HG02678 (cell line): ENCODE measurements around the gene FASTKD1.
"Not testable (repeated sequence)": the region's sequence is repeated elsewhere in the genome, so short reads cannot be mapped to it uniquely, and the experiment has no call there.

ENCODE experiments used
- ATAC-seq: cut with Tn5 transposase; IDR thresholded peaks from one replicate; pipeline ENCODE4 v1.9.1; 2021; ENCODE audit warnings: mild to moderate bottlenecking, moderate library complexity; ENCODE audit not compliant: unreplicated experiment

The FASTKD1 gene

DNA sequence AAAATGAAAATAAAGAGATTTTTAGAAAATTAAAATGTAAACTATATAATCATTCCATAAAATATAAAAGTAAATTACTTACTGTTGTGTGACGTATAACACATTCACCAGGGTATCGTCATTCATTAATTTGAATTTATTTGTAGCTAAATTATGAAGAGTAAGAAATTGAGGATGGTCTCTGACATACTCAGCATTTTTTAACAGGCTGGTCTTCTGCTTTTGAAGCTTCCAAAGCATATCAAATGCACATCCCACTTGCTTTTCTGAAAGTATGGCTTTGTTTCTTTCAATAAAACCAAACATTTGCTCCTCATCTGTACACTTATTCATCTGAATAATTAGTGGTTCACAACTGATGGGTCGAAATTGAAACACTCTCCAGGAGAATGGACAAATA, 2.1 kb downstream of the FASTKD1 start:
- no peak for ATAC-seq

- not testable (repeated sequence) for ATAC-seq
Measured at GRCh38 chr2:169570752-169571151, 2.9 kb downstream of the FASTKD1 start.

- no peak for ATAC-seq
Measured at GRCh38 chr2:169569948-169570347, 3.7 kb downstream of the FASTKD1 start.

GRCh38 chr2:169565686-169566085, 8.0 kb downstream of the FASTKD1 start:
- ATAC-seq, result no peak

- ATAC-seq, result no peak
Measured at GRCh38 chr2:169562519-169562918, 11.1 kb downstream of the FASTKD1 start.

DNA sequence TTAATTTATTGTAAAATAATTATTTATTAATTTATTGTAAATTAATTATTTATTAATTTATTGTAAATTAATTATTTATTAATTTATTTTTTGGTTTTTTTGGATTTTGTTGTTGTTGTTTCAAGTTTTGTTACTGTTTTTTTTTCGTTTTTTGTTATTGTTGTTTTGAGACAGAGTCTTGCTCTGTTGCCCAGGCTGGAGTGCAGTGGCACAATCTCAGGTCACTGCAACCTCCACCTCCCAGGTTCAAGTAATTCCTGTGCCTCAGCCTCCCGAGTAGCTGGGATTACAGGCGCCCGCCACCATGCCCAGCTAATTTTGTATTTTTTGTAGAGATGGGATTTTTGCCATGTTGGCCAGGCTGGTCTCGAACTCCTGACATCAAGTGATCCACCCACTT, 11.6 kb downstream of the FASTKD1 start:
- not testable (repeated sequence) for ATAC-seq

GRCh38 chr2:169561364-169561763, 12.3 kb downstream of the FASTKD1 start:
- ATAC-seq, result no peak

DNA sequence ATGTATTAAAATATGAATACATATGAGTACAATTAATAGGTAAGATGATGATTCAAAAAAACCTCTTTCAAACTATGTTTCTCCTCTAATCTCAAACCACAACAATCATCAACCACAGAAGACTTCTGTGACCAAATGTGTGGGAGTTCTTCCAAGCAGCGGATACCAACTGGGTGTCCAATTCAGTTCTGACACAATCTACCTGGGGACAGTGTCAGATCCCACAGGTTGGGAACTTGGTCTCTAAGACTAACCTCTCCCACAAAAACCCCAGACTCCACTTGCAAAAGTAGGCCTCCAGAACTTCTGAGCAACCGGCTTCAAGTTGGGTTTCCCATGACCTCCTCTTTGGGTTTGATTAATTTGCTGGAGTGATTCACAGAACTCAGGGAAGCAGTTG, 26.9 kb downstream of the FASTKD1 start:
- ATAC-seq, result no peak

DNA sequence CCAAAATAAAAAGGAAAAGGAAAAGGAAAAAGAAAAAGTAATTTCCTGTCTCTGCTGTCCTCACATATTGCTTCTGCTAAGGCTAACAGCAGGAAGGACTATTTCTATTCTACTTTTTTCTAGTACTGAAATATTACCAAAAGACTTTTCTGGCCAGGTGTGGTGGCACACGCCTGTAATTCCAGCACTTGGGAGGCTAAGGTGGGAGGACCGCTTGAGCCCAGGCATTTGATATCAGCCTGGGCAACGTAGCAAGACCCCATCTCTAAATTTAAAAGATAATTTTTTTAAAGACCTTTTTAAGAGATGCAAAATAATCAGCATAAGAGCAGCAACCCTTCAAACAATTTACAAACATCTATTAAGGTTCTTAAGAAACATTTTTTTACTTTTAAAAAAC, 31.2 kb downstream of the FASTKD1 start:
- ATAC-seq, result no peak

- no peak for ATAC-seq
Measured at GRCh38 chr2:169540146-169540545, 33.5 kb downstream of the FASTKD1 start.

DNA sequence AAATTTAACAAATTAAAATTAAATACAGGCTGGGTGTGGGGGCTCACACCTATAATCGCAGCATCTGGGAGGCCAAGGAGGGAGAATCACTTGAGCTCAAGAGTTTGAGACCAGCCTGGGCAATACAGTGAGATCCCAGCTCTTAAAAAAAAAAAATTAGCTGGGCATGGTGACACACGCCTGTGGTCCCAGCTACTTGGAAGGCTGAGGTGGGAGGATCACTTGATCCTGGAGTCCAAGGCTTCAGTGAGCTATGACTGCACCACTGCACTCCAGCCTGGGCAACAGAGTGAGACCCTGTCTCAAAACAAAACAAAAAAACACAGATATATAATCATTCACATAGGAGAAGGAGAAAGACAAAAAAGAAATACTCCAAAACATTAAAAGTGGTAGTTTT, 34.2 kb downstream of the FASTKD1 start:
- ATAC-seq, result not testable (repeated sequence)

DNA sequence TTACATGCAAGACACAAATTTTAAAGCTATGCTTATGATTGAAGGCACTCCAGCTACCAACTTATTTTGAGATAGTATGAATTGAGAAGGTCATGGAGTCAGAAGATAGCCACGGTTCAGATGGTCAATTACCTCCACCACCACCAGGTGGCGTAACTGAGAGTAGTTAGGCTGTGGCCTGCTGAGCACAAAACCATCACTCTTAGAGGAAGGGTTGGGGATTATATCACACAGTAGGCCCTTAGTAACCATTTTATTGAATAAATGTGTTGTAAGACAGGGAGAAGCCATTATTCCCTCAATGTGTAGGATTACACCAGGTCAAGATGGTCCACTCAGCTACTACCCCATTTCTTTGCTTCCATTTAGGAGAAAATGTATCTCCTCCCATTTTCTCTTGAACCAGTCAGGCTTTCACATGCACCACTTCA, 45.4 kb downstream of the FASTKD1 start:
- ATAC-seq, result peak; percentile 95

- ATAC-seq, result no peak
Measured at GRCh38 chr2:169526451-169526850, 47.2 kb downstream of the FASTKD1 start.

DNA sequence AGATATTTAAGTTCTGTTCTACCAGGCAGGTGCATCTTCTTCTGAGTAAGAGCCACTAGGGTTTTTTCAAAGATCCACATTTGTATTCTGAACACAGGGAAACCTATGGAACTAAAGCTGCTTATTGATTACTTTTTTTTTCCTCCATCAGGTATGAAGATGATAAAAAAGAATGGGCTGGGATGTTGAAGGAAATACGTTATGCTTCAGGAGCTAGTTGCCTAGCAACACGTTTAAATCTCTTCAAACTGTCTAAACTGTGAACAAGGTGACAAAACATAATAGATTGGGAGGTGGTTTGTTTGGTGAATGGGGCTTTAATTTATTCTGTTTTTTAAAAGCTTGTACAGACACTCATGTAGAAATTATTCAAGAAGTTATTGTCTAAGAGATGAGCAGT, 48.2 kb downstream of the FASTKD1 start:
- no peak for ATAC-seq

DNA sequence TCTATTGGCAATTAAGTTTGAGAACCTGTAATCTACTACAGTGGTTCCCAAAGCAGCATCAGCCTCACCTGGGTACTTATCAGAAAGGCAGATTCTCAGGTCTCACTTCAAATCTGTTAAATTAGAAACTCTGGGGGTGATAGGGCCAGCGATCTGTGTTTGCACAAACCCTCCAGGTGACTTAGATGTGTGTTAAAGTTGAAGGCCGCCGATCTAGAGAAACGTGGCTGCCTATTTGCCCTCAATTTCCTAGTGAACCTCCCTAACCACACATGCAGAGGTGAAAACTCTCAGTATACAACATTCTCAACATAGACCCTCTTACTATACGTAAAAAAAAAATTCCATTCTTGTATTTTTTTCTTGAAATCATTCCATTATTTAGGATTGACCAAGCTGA, 50.0 kb downstream of the FASTKD1 start:
- ATAC-seq, result no peak

GRCh38 chr2:169520896-169521295, 52.8 kb downstream of the FASTKD1 start:
- no peak for ATAC-seq

DNA sequence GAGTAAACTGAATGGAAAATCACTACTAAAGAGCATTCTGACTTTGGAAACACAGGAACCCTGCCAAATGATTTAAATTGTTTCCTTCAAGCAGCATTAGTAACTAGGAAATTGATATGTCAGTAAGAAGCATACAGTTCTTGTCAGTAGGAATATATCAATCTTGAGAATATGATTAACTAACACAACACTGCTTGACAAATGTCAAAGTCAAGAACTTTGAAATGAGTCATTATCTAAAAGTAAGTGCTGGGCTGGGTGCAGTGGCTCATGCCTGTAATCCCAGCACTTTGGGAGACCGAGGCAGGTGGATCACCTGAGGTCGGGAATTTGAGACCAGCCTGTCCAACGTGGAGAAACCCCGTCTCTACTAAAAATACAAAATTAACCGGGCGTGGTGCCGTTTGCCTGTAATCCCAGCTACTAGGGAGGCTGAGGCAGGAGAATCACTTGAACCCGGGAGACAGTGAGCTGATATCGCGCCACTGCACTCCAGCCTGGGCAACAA, 57.1 kb downstream of the FASTKD1 start:
- not testable (repeated sequence) for ATAC-seq

DNA sequence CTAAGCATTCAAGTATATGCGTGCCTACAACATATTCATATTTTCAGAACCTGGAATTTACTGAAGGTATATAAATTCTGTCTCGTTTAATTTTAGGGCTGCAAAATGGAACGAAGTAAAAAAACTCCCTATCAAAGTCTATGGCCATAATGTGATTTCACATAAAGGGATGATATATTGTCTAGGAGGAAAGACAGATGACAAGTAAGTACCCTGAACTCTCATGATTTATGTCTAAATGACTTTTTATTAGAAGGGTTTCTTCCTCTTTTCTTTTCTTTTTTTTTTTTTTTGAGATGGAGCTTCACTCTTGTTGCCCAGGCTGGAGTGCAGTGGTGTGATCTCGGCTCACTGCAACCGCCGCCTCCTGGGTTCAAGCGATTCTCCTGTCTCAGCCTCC, 58.9 kb downstream of the FASTKD1 start:
- ATAC-seq, result not testable (repeated sequence)

GRCh38 chr2:169513926-169514325, 59.7 kb downstream of the FASTKD1 start:
- no peak for ATAC-seq

GRCh38 chr2:169513094-169513493, 60.6 kb downstream of the FASTKD1 start:
- ATAC-seq, result no peak

DNA sequence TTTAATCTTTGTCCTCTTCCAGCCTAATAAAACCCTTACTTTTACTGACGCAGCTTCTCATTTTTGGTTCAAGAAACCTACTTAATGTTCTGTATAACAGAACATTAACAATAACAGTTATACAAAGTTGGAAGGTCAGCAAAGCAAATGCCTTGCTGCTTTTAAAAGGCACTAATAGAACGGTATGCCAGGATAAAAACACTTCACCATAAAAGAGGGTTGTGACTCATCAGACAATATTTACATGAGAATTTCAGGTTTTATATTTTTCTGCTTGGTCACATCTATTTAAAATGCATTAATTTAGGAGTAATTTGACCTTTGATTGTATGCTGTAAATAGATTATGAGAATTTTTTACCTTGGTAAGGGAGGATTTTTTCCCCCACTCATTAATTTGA, 61.1 kb downstream of the FASTKD1 start:
- no peak for ATAC-seq

GRCh38 chr2:169511818-169512217, 61.8 kb downstream of the FASTKD1 start:
- ATAC-seq, result no peak

DNA sequence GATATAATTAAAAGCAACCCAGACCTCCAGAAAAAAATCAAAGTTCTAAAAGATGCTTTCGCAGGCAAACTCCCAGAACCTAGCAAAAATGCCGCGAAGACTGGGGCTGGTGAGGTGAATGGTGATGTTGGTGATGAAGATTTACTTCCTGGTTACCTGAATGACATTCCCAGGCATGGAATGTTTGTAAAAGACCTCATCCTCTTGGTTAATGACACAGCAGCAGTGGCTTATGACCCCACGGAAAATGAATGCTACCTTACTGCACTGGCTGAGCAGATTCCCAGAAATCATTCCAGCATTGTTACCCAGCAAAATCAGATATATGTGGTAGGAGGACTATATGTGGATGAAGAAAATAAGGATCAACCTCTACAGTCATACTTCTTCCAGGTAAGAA, 63.2 kb downstream of the FASTKD1 start:
- no peak for ATAC-seq

- no peak for ATAC-seq
Measured at GRCh38 chr2:169509955-169510354, 63.7 kb downstream of the FASTKD1 start.
